Measurements from ENCODE around the gene FAM120AOS. TPM values are rescaled to one million over a fixed set of nuclear protein-coding genes. Genes with fewer than 3 reads are reported as not detected.

The FAM120AOS gene
- total RNA-seq, 2 experiments from 2014 or later = 39.8 to 41.6 TPM

DNA sequence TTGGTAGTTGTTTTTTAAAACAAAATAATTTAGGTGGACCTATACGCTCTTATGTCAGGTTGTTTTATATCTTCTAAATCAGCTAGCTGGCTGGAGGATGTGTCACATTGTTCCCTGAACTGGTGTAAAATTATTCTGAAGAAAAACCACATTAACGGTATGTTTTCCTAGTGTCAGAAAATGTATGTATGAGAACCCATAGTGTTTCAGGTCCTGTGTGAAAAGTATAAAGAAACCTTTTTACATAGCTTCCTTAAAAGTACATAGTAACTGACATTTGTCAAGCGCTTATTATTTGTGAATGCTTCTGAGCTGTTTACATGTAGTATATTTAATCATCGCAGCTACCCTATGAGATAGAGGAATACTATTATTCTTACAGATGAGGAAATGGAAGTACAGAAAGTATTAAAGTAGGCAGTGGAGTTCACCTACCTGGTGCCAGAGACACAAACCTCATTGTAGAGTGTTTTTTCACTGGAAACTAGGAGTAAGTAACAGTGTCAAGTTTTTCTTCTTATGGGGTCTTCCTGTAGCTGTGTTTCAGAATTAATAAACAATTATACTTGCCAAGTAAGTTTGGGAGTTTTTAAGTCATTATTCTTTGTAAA lies 10.4 kb upstream of the FAM120AOS start:
- Mint-ChIP-seq H3K4me1 (peaks cover 78% of the 10 kb centered on the region), H3K36me3 (peaks cover 15% of the 10 kb centered on the region), H3K27me3 (no peaks in the 10 kb centered on the region), H3K9me3 (no peaks in the 10 kb centered on the region), H3K27ac (peak overlapping the region; percentile 92), H3K4me3 (peak overlapping the region; percentile 78)
- peak; percentile 71 for ATAC-seq (ENCODE audit: low read depth)
- no peak for DNase-seq
- POLR2A ChIA-PET = interaction anchor here (3.8 kb wide), 1 partner anchor 11 kb away, joined by 45 read pairs; the partner anchor contains the start of gene FAM120AOS

DNA sequence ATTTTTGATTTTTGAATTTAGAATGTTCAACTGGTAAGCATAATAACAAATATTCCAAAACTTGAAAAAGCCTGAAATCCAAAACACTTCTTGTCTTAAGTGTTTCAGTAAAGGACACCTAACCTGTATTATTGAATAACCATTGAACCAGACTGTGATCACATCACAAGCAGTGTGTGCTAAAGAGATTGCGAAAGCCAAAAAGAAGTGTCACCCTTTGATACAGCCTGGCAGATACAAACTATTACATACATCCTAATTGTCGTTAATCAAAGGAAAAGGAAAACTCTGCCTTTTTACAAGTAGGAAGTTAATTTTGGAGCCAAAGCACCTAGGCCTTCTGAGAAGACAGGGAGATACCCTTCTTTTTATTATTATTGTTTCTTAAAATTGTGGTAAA lies 8.4 kb upstream of the FAM120AOS start:
- Mint-ChIP-seq H3K27me3 (no peaks in the 10 kb centered on the region), H3K4me3 (no peak overlapping the region), H3K4me1 (peaks cover 78% of the 10 kb centered on the region), H3K9me3 (no peaks in the 10 kb centered on the region), H3K27ac (no peak overlapping the region), H3K36me3 (peaks cover 20% of the 10 kb centered on the region)
- POLR2A ChIA-PET = interaction anchor here (3.8 kb wide), 1 partner anchor 9 kb away, joined by 45 read pairs; the partner anchor contains the start of gene FAM120AOS
- DNase-seq (no peak), ATAC-seq (ENCODE audit: low read depth) (no peak)

DNA sequence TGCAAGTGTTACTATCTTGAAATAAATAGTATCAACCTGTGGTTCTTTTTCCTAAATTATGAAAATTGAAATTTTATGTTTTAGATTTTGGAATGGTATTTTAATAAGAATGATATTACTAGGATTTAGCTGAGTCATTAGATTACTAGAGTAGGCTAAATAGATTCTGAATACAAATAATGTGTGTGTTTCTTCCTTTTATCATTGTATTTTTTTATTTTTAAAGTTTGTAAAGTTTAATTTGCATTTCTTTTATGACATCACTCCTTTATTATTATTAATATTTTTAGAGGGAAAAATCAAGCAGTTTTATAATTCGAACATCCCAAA lies 8.0 kb upstream of the FAM120AOS start:
- no peaks in the 10 kb centered on the region for H3K27me3 Mint-ChIP-seq
- POLR2A ChIA-PET = no interaction called here
- H3K36me3 Mint-ChIP-seq = peaks cover 19% of the 10 kb centered on the region
- no peak for ATAC-seq (ENCODE audit: low read depth)
- H3K9me3 Mint-ChIP-seq = no peaks in the 10 kb centered on the region
- H3K27ac Mint-ChIP-seq = no peak overlapping the region
- peaks cover 78% of the 10 kb centered on the region for H3K4me1 Mint-ChIP-seq
- H3K4me3 Mint-ChIP-seq = no peak overlapping the region
- DNase-seq = no peak

DNA sequence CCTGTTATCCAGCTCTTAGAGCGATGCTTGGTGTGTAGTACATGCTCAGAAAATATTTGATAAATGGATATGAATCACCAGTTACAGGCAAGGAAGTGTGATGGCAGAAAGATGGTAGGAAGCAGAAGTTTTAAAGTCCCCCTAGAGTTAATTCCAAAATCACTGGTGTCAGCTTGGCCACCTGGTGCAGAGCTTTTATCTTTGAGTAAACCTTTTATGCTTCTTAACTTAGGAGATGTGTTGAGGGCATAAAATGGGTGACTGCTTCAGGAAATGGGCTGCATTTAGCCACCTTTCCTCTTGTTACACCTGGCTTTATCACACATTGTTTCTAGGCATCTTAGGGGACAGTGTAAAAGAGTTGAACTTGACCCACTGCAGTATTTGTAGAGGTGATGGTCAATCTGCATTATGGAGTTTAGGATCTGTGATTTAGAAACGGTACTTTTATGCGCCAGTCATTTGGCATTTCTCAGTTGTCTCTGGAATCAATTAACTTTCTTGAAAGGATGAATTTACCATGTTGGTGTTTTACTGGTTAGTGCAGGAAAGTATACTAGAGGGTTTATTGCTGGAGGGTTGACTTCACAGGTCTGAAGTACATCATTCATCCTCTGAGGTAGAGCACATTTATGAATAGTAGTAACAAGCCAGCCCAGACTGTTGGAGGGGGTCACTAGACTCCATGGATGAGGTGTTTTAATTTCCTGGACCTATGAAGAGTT lies 7.5 kb upstream of the FAM120AOS start:
- Mint-ChIP-seq H3K27me3 (no peaks in the 10 kb centered on the region), H3K27ac (peak overlapping the region; percentile 52)
- POLR2A ChIA-PET = interaction anchor here (1.4 kb wide), 1 partner anchor 9 kb away, joined by 4 read pairs; the partner anchor contains the start of gene FAM120A

DNA sequence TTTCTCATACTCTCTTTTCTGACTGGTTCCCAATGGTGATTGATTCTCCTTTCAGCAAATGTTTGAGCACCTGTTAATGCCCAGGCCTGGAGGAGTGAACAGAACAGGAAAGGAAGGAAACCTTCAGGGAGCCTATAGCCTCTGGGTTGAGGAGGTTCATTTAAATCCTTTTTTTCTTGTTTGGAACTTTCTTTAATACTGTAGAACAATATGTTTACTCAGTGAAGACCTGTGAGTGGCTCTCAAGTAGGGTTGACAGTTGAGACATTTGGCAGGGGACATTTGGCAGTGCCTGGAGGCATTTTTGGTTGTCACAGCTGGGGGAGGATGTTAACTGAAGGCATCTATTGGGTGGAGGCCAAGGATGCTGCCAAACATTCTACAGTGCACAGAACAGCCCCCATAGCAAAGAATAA lies 6.1 kb upstream of the FAM120AOS start:
- peaks cover 21% of the 10 kb centered on the region for H3K36me3 Mint-ChIP-seq
- ATAC-seq (ENCODE audit: low read depth) (no peak), DNase-seq (no peak)
- no peak overlapping the region for H3K27ac Mint-ChIP-seq
- H3K27me3 Mint-ChIP-seq = no peaks in the 10 kb centered on the region
- H3K9me3 Mint-ChIP-seq = no peaks in the 10 kb centered on the region
- H3K4me3 Mint-ChIP-seq = no peak overlapping the region
- POLR2A ChIA-PET = interaction anchor here (0.6 kb wide), 2 partner anchors 309 to 314 kb away, joined by 3 to 4 read pairs; no protein-coding TSS in a partner anchor
- peaks cover 76% of the 10 kb centered on the region for H3K4me1 Mint-ChIP-seq

More for the DNA sequence above, 7.5 kb upstream of the FAM120AOS start:
- Mint-ChIP-seq H3K9me3 (no peaks in the 10 kb centered on the region), H3K4me3 (no peak overlapping the region), H3K36me3 (peaks cover 19% of the 10 kb centered on the region), H3K4me1 (peaks cover 79% of the 10 kb centered on the region)
- DNase-seq (no peak), ATAC-seq (ENCODE audit: low read depth) (no peak)

DNA sequence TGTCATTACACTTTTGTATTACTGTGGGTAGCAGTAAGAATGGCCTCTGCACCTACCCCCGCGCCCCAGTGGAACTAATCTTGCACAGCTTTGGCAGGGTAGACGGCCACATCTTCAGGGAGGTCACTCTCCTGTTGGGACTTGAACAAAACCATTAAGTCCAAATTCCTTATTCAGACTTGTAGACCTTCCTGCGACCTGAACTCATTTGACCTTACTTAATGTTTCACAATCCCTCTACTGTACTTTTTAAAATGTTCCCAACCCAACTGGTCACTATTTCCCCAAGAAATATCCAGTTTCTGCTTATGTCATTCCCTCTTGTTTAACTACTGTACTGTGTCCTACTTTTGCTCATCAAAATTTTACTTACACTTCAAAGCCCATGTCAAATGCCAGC lies 5.3 kb upstream of the FAM120AOS start:
- H3K4me3 Mint-ChIP-seq = no peak overlapping the region
- ATAC-seq (ENCODE audit: low read depth) = no peak
- no peaks in the 10 kb centered on the region for H3K9me3 Mint-ChIP-seq
- H3K36me3 Mint-ChIP-seq = peaks cover 21% of the 10 kb centered on the region
- peak overlapping the region; percentile 22 for H3K27ac Mint-ChIP-seq
- no peak for DNase-seq
- POLR2A ChIA-PET = no interaction called here
- H3K27me3 Mint-ChIP-seq = no peaks in the 10 kb centered on the region
- H3K4me1 Mint-ChIP-seq = peaks cover 74% of the 10 kb centered on the region

DNA sequence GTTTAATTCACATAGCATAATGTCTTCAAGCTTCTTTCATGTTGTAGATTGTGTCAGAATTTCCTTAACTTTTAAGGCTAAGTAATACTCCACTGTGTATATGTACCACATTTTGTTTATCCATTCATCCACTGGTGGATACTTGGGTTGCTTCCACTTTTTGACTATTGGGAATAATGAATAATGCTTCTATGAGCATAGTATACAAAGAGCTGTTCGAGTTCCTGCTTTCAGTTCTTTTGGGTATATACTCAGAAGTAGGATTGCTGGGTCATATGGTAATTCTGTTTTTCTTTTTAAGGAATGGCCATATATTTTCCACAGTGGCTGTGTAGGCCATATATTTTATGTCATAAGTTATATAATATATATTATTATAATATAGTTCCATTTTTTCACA lies 3.6 kb upstream of the FAM120AOS start:
- H3K27ac Mint-ChIP-seq = no peak overlapping the region
- H3K36me3 Mint-ChIP-seq = peaks cover 21% of the 10 kb centered on the region
- peaks cover 61% of the 10 kb centered on the region for H3K4me1 Mint-ChIP-seq
- no peaks in the 10 kb centered on the region for H3K27me3 Mint-ChIP-seq
- DNase-seq = no peak
- no peak for ATAC-seq (ENCODE audit: low read depth)
- no peaks in the 10 kb centered on the region for H3K9me3 Mint-ChIP-seq
- H3K4me3 Mint-ChIP-seq = peak overlapping the region; percentile 6
- POLR2A ChIA-PET = interaction anchor here (1.8 kb wide), 1 partner anchor 9 kb away, joined by 6 read pairs; no protein-coding TSS in a partner anchor

DNA sequence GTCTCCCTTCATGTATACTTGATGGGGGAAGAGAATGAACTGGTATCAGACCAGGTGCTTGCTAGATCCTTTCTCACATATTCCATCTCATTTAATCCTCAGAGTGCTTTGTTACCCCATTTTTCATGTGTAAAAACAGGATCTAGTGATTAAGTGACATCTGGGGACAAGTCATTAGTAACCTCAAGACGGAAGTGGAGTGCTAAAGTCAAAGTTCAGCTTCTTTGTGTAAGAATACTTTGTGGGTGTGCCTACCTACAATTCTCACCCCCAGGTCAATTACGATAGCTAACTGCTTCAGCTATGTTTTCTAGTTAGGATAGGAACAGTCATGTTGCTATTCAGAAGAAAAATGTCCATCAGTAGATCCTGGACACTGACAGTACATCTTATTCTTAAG lies 3.1 kb upstream of the FAM120AOS start:
- POLR2A ChIA-PET = interaction anchor here (1.8 kb wide), 1 partner anchor 9 kb away, joined by 6 read pairs; no protein-coding TSS in a partner anchor

DNA sequence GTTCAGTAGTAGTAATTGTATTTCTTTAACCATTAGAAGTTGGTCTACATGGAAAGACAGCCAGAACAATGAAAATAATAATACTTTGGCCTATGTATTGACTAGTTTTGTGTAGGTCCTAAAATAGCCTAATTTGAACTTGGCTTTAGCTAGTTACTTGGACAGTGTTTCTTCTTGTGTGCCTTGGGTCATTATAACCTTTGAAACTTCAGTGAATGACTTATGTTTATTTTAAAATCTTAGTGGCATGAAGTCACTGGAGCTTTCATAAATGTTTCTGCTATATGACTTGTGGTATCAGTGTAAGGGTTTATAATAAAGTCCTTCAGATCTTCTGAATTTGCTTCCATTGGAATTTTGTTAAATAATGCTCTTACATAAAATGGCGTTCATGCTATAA lies 2.6 kb upstream of the FAM120AOS start:
- no peak for ATAC-seq (ENCODE audit: low read depth)
- peaks cover 57% of the 10 kb centered on the region for H3K4me1 Mint-ChIP-seq
- no peaks in the 10 kb centered on the region for H3K9me3 Mint-ChIP-seq
- H3K4me3 Mint-ChIP-seq = peak overlapping the region; percentile 9
- POLR2A ChIA-PET = interaction anchor here (1.8 kb wide), 1 partner anchor 10 kb away, joined by 6 read pairs; no protein-coding TSS in a partner anchor
- H3K27ac Mint-ChIP-seq = peak overlapping the region; percentile 58
- no peaks in the 10 kb centered on the region for H3K27me3 Mint-ChIP-seq
- DNase-seq = no peak
- peaks cover 20% of the 10 kb centered on the region for H3K36me3 Mint-ChIP-seq

More for the DNA sequence above, 3.1 kb upstream of the FAM120AOS start:
- Mint-ChIP-seq H3K4me1 (peaks cover 58% of the 10 kb centered on the region), H3K9me3 (no peaks in the 10 kb centered on the region), H3K27me3 (no peaks in the 10 kb centered on the region), H3K27ac (peak overlapping the region; percentile 58), H3K36me3 (peaks cover 22% of the 10 kb centered on the region), H3K4me3 (no peak overlapping the region)
- ATAC-seq (ENCODE audit: low read depth) = no peak
- no peak for DNase-seq

DNA sequence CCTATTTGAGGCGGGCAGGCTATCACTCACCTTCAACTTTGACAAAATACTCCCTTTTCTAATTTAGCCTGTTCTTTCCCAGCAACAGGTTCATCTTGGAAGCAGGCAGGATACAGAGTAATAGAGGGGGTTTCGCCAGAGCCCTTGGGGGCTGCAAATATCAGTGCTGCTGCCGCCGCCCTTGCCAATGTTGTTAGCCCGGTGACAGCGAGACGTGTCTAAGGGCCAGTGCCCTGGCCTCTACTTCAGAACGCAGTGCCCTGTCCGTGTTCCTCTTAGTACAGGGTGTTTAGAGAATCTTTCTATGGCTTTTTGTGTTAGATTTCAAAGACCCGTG lies 703 bp downstream of the FAM120AOS start:
- no peak for ATAC-seq (ENCODE audit: low read depth)
- Mint-ChIP-seq H3K27ac (peak overlapping the region; percentile 94), H3K36me3 (peaks cover 17% of the 10 kb centered on the region), H3K27me3 (no peaks in the 10 kb centered on the region), H3K4me3 (peak overlapping the region; percentile 98), H3K9me3 (no peaks in the 10 kb centered on the region), H3K4me1 (peaks cover 42% of the 10 kb centered on the region)
- POLR2A ChIA-PET = interaction anchor here (1.2 to 3.5 kb wide), 3 partner anchors 11 to 123 kb away, joined by 3 to 45 read pairs (median 19); partner anchors contain the start of gene PHF2
- peak; percentile 43 for DNase-seq

DNA sequence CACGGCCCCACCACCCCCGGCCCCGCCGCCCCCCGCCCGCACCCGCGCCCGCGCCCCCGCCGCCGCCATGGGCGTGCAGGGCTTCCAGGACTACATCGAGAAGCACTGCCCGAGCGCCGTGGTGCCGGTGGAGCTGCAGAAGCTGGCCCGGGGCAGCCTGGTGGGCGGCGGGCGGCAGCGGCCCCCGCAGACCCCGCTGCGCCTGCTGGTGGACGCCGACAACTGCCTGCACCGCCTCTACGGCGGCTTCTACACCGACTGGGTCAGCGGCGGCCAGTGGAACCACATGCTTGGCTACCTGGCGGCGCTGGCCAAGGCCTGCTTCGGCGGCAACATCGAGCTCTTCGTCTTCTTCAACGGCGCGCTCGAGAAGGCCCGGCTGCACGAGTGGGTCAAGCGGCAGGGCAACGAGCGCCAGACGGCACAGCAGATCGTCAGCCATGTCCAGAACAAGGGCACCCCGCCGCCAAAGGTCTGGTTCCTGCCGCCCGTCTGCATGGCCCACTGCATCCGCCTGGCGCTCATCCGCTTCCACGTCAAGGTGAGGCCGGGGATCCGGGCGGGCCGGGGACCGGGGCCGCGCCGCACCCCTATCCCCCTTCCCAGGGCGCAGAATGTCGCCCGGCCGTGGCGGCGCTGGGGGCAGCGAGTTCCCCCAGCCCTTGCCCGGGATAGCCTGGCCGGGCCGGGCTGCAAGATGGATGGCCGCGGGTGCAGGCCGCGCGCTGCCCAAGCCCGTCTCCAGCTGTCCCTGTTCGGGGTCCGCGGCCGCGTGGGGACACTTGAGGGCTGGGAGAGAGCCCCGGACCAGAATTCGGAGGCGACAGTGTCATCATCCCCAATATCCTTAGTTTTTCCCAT lies 1.3 kb downstream of the FAM120AOS start:
- Mint-ChIP-seq H3K27ac (peak overlapping the region; percentile 94), H3K9me3 (no peaks in the 10 kb centered on the region), H3K27me3 (no peaks in the 10 kb centered on the region), H3K4me3 (peak overlapping the region; percentile 98), H3K36me3 (peaks cover 21% of the 10 kb centered on the region), H3K4me1 (peaks cover 38% of the 10 kb centered on the region)
- DNase-seq (peak; percentile 71), ATAC-seq (ENCODE audit: low read depth) (peak; percentile 18)
- POLR2A ChIA-PET = interaction anchor here (0.5 to 3.5 kb wide), 6 partner anchors 8 to 124 kb away, joined by 3 to 45 read pairs (median 5); partner anchors contain the start of gene PHF2

DNA sequence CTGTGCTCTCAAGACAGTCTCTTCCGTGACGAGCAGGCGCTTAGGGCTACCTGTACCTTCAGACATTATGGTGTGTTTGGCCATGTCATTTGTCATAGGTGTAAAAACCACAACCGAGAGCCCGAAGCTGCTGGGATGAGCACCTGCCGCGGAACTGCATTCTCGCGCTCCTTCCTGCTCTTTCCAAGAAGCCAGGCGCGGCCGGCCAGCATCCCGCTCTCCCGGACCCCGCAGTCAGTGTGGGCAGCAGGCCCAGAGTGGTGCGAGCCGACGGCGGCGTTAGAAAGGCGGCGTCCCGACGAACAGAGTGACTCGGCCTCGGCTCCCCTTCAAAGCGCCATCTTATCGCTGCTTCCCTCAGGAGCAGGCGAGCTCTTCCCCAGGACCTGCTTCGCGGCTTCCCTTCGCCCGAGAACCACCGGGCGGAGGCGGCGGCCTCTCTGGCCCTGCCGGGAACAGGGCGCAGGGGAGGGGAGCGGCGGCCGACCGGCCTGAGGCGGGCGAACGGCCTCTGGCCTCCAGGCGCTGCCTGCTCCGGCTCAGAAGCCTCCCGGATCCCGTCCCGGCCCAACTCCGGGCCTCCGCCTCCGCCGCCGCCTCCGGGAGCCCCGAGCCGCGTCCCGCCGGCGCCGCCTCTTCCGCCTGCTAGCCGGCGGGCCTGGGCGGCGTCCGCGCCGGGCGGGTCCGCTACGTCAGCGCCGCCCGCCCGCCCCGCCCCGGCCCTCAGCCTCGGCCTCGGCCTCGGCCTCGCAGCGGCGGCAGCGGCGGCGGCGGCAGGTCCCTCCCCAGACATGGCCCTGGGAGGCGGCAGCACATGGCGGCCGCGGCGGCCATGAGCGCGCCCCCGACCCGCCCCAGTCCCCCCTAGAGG lies 2.2 kb downstream of the FAM120AOS start, which contains the start of gene FAM120A:
Gene FAM120A, plus strand, starts transcription at position 741 of the 871 bp plus-strand sequence. CDS start 231 bp downstream, outside the sequence.
- H3K27me3 Mint-ChIP-seq = no peaks in the 10 kb centered on the region
- H3K4me1 Mint-ChIP-seq = peaks cover 33% of the 10 kb centered on the region
- POLR2A ChIA-PET = interaction anchor here (1.3 to 3.5 kb wide), 5 partner anchors 9 to 125 kb away, joined by 4 to 45 read pairs (median 5); no protein-coding TSS in a partner anchor
- H3K4me3 Mint-ChIP-seq = peak within 1 kb of the TSS; percentile 98
- ATAC-seq (ENCODE audit: low read depth) (peak; percentile 74), DNase-seq (peak; percentile 82)
- H3K9me3 Mint-ChIP-seq = no peaks in the 10 kb centered on the region
- peak within 1 kb of the TSS; percentile 94 for H3K27ac Mint-ChIP-seq
- H3K36me3 Mint-ChIP-seq = peaks cover 25% of the 10 kb centered on the region

All from activated naive CD8-positive, alpha-beta T cell treated with anti-CD3 and anti-CD28 coated beads, Interleukin-2, amount 10 ng/mL, durations not matched to agents 7 days and 5 days (primary cell).